PC-3 (cell line): Measurements from ENCODE around the gene MAPKBP1.

Experiments
- CTCF ChIP-seq: fragments of 300-600 bp; sonication (generic); conservative IDR thresholded peaks from 2 replicates; pipeline ENCODE4 v1.5.1; 2017; ENCODE audit warnings: antibody characterized with exemption, low read depth, mild to moderate bottlenecking, low read length
- EZH2 ChIP-seq: fragments of 300-600 bp; sonication (generic); IDR thresholded peaks from one replicate; pipeline ENCODE4 v1.6.1; 2017; ENCODE audit warnings: antibody characterized with exemption, mild to moderate bottlenecking, low read length; ENCODE audit not compliant: unreplicated experiment
- EZH2phosphoT487 ChIP-seq: fragments of 300-600 bp; sonication (generic); IDR thresholded peaks from 2 replicates; pipeline ENCODE4 v1.6.1; 2018; ENCODE audit warnings: mild to moderate bottlenecking, antibody characterized with exemption, low read length, borderline replicate concordance

GRCh38 chr15:41797201-41797944, 23.1 kb downstream of the MAPKBP1 start:
- TF ChIP-seq CTCF = no peak
- no peak for TF ChIP-seq EZH2
- no peak for TF ChIP-seq EZH2phosphoT487
